GM12878 (cell line): ENCODE results near the gene EVI5L. TPM values are rescaled to one million over a fixed set of nuclear protein-coding genes. Genes with fewer than 3 reads are reported as not detected.

Source experiments
- ATAC-seq: fragments of 200-7000 bp; cut with Tn5 transposase; 3 replicates; pipeline ENCODE4 v1.9.1; 2020; ENCODE audit warnings: mild to moderate bottlenecking, moderate library complexity
- BruUV-seq: library from RNA; stranded (reverse); fragments of 400-500 nt; replicated peaks from 2 replicates; lab custom pipeline; 2021; lab: Mats Ljungman, UMichigan
- CTCF ChIA-PET: fragments of 300-600 bp; sonication (Branson Sonifier 250); formaldehyde crosslinking; extraction: SDS; loops from one replicate; lab custom pipeline; 2021; ENCODE audit warnings: inconsistent platforms; lab: Yijun Ruan, JAX
- POLR2A ChIA-PET: fragments of 350-600 bp; formaldehyde crosslinking; extraction: SDS; loops from one replicate; lab custom pipeline; 2021; ENCODE audit warnings: inconsistent platforms; lab: Charles Lee
- RAD21 ChIA-PET: fragments of 300-600 bp; sonication (Branson Sonifier 250); formaldehyde crosslinking; loops from one replicate; lab custom pipeline; 2023; ENCODE audit warnings: antibody characterized with exemption; ENCODE audit not compliant: unreplicated experiment; lab: Charles Lee
- SMC1A ChIA-PET: fragments of 300-600 bp; sonication (Branson Sonifier 250); formaldehyde crosslinking; loops from one replicate; lab custom pipeline; 2023; ENCODE audit not compliant: unreplicated experiment, uncharacterized antibody; lab: Charles Lee
- DNase-seq: peaks from one replicate; pipeline ENCODE4 v3.0.0-alpha.2; 2011; ENCODE audit warnings: low read depth, low spot score
- FAIRE-seq: peaks from 3 replicates; lab custom pipeline; 2011; peaks lifted over from hg19 to GRCh38; lab: Jason Lieb, UNC
- H2AFZ ChIP-seq: 2 replicates; pipeline ENCODE4 v1.6.0; 2011; ENCODE audit warnings: low read depth, low read length, control low read depth; ENCODE audit not compliant: control insufficient read depth
- H3K27ac ChIP-seq: 2 replicates; pipeline ENCODE4 v1.5.1; 2011; ENCODE audit warnings: control low read depth; ENCODE audit not compliant: control insufficient read depth, insufficient read depth
- H3K27me3 ChIP-seq, 2 experiments: replicated peaks in 1 of 2; 2 replicates each; pipeline versions ENCODE4 v1.6.0 to v1.6.1; 2011; ENCODE audit warnings: low read length in 1 of 2; ENCODE audit not compliant: control insufficient read depth in 2 of 2, insufficient read depth in 2 of 2
- H3K36me3 ChIP-seq, 2 experiments: 2 replicates each; pipeline ENCODE4 v1.5.1; 2011; ENCODE audit warnings: low read length in 1 of 2; ENCODE audit not compliant: control insufficient read depth in 2 of 2, insufficient read depth in 2 of 2
- H3K4me1 ChIP-seq: 2 replicates; pipeline ENCODE4 v1.6.1; 2011; ENCODE audit warnings: mild to moderate bottlenecking, low read length, moderate library complexity, mixed read lengths; ENCODE audit not compliant: control insufficient read depth, insufficient read depth
- H3K4me2 ChIP-seq: 2 replicates; pipeline ENCODE4 v1.6.0; 2011; ENCODE audit warnings: control low read depth; ENCODE audit not compliant: control insufficient read depth, insufficient read depth
- H3K4me3 ChIP-seq: fragments of 200-600 bp; sonication (generic); 2 replicates; pipeline ENCODE4 v1.5.1; 2016
- H3K79me2 ChIP-seq: 2 replicates; pipeline ENCODE4 v1.6.0; 2011; ENCODE audit warnings: low read length; ENCODE audit not compliant: control insufficient read depth, insufficient read depth
- H3K9ac ChIP-seq: 2 replicates; pipeline ENCODE4 v1.8.0; 2011; ENCODE audit warnings: low read length, control low read depth, mixed read lengths; ENCODE audit not compliant: control insufficient read depth, insufficient read depth
- H3K9me3 ChIP-seq: replicated peaks from 3 replicates; pipeline ENCODE4 v1.5.1; 2011; ENCODE audit warnings: mild to moderate bottlenecking, low read length; ENCODE audit not compliant: control insufficient read depth, insufficient read depth
- H4K20me1 ChIP-seq: 2 replicates; pipeline ENCODE4 v1.6.0; 2011; ENCODE audit not compliant: control insufficient read depth, insufficient read depth
- CBX3 ChIP-seq: fragments of 200-600 bp; sonication (generic); IDR thresholded peaks from 2 replicates; pipeline ENCODE4 v1.6.1; 2016; ENCODE audit warnings: low read depth, borderline replicate concordance
- POLR2A ChIP-seq: IDR thresholded peaks from 2 replicates; pipeline ENCODE4 v1.6.1; 2011; ENCODE audit warnings: low read depth, mild to moderate bottlenecking, low read length
- RB1 ChIP-seq: fragments of 450-650 bp; formaldehyde crosslinking; IDR thresholded peaks from 2 replicates; pipeline ENCODE4 v1.6.1; 2017; ENCODE audit warnings: mild to moderate bottlenecking, borderline replicate concordance
- RCOR1 ChIP-seq: conservative IDR thresholded peaks from 2 replicates; pipeline ENCODE4 v1.6.1; 2012; ENCODE audit warnings: low read depth, low read length, improper control_type of control experiment
- WGBS: methylation state at CpG from one replicate; pipeline ENCODE4 v1.1.6; 2016; ENCODE audit warnings: low lambda C conversion rate; ENCODE audit not compliant: insufficient replicate concordance, insufficient coverage; ENCODE audit errors: missing lambda C conversion rate; 5-methylcytosine and 5-hydroxymethylcytosine counted together
- in situ Hi-C: fragments of 300-500 bp; cut with MboI; formaldehyde crosslinking; loops from 9 replicates; pipeline ENCODE4 v1.14.3; 2018; ENCODE audit warnings: mixed read lengths
- intact Hi-C: fragments of 100-400 bp; cut with micrococcal nuclease; formaldehyde crosslinking; loops from one replicate; pipeline ENCODE4 v1.14.2; 2022; ENCODE audit not compliant: unreplicated experiment
- polyA plus RNA-seq, 11 experiments: library from polyadenylated mRNA; depleted of rRNA in 4 of 11; unstranded in 6 of 11; stranded (reverse) in 5 of 11; fragments of >200 nt; fragmentation: Nextera tagmentation in 4 of 11; fragmentation: Illumina TruSeq in 1 of 11; extraction: Ambion mirVana in 4 of 11; extraction: Trizol in 1 of 11; gene quantifications; 1 replicate in 1 of 11; 2 replicates in 10 of 11; pipeline versions ENCODE4 v1.2.1 to v1.2.3, GENCODE V29; 2011 to 2016; ENCODE audit warnings: inconsistent platforms in 2 of 11, missing spikeins in 2 of 11, low read depth in 1 of 11
- total RNA-seq, 4 experiments: library from RNA; depleted of rRNA in 3 of 4; stranded (reverse); fragments of >200 nt in 3 of 4; fragmentation: Illumina TruSeq in 1 of 4; extraction: Trizol in 1 of 4; gene quantifications; 2 replicates each; pipeline versions ENCODE4 v1.2.1 to v1.2.3, GENCODE V29; 2013 to 2021
- TF ChIP-seq, protein P1 (sequence below): IDR thresholded peaks from 2 replicates; pipeline ENCODE4 v1.6.1; 2012; ENCODE audit warnings: low read depth, low read length, improper control_type of control experiment
- TF ChIP-seq, protein P2 (sequence below): IDR thresholded peaks from 2 replicates; pipeline ENCODE4 v1.6.1; 2011; ENCODE audit warnings: borderline replicate concordance, low read depth, mild to moderate bottlenecking, moderate library complexity, low read length; ENCODE audit not compliant: insufficient read depth, poor library complexity, severe bottlenecking

The EVI5L gene
- total and polyA plus RNA-seq, 10 of the 15 experiments (the other 5 are each of a cell fraction or from before 2014, with no cell fraction given): 0.23 to 13.8 (median 5.0) TPM

DNA sequence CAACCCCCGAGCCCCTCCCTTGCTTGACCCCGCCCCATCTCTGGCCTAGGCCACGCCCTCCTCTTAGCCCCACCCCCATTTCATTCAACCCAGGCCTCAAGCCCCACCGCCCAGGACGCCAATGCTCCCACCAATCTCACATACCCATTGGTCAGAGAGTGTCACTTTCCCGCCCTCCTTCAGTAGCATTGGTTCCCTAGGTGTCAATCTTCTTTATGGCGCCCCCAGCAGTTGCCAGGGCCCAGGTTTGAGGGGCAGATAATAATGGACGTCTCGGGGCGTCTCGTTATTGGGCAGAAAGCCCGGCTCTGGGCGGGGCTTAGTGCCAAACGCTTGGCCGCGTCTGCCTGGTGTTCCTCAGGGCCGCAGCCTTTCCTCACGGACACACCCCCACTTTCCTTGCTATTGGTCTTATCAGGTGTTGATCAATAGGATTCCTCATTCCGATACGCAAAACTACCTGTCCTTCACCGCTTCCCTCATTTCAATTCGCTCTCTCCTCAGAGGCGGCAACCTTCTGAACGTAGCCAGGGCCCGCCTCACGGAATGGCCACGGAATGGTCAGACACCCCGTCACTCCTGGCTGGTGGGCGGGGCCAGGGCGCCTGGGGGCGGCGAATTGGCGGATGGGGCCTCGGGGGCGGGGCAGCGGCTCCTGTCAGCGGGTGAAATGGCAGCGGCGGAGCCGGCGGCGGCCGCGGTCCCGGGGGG, at the start of gene EVI5L (continued):
- TF ChIP-seq, protein P1, sequence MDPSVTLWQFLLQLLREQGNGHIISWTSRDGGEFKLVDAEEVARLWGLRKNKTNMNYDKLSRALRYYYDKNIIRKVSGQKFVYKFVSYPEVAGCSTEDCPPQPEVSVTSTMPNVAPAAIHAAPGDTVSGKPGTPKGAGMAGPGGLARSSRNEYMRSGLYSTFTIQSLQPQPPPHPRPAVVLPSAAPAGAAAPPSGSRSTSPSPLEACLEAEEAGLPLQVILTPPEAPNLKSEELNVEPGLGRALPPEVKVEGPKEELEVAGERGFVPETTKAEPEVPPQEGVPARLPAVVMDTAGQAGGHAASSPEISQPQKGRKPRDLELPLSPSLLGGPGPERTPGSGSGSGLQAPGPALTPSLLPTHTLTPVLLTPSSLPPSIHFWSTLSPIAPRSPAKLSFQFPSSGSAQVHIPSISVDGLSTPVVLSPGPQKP: no peak
- TF ChIP-seq, protein P2, sequence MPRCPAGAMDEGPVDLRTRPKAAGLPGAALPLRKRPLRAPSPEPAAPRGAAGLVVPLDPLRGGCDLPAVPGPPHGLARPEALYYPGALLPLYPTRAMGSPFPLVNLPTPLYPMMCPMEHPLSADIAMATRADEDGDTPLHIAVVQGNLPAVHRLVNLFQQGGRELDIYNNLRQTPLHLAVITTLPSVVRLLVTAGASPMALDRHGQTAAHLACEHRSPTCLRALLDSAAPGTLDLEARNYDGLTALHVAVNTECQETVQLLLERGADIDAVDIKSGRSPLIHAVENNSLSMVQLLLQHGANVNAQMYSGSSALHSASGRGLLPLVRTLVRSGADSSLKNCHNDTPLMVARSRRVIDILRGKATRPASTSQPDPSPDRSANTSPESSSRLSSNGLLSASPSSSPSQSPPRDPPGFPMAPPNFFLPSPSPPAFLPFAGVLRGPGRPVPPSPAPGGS: no peak

DNA sequence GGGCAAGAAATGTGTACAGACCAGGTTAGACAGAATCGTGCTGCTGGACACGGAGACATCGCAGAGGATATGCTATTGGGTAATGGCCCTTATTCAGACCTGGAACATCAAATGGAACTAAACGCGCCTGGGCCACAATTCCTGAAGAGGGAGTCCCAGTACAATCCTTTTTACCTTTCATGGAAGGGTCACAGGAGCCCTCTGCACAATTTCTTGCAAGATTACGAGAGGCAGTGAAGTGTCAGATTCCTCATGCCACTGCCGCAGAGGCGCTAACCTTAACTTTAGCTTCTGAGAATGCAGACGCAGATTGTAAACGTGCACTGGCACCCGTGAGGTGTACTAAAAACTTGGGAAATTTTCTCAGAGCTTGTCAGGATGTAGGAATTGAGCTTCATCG, 48.9 kb upstream of the EVI5L start:
- ChIA-PET POLR2A (no interaction called here), SMC1A (no interaction called here), RAD21 (no interaction called here), CTCF (interaction anchor here (0.8 to 1.4 kb wide), 2 partner anchors 9 to 213 kb away, joined by 3 to 5 read pairs; no protein-coding TSS in a partner anchor)
- no TSS peak for BruUV-seq
- Histone ChIP-seq H3K4me3 (no peak overlapping the region), H3K27ac (no peak overlapping the region), H3K27me3 (peaks cover 0 to 2% of the 10 kb centered on the region in 2 experiments; a peak in 2 of 4 replicates), H3K36me3 (no peaks in the 10 kb centered on the region), H3K79me2 (no peaks in the 10 kb centered on the region), H2AFZ (no peak overlapping the region), H3K9me3 (no peaks in the 10 kb centered on the region; the same call in 2 of the 3 replicates), H3K4me2 (no peak overlapping the region), H4K20me1 (no peaks in the 10 kb centered on the region), H3K9ac (no peak overlapping the region), H3K4me1 (no peaks in the 10 kb centered on the region)
- DNase-seq: no peak
- no peak for TF ChIP-seq POLR2A
- TF ChIP-seq RCOR1: no peak
- no peak for TF ChIP-seq RB1
- no peak for TF ChIP-seq CBX3
- intact Hi-C loops (no loop called here), in situ Hi-C loops (no loop called here)
- FAIRE-seq: no peak
- WGBS: 77% methylated on average over 12 of the region's 12 CpGs
- ATAC-seq: no peak
